ENCODE measurements around the gene TFAP2A. TPM values are rescaled to one million over a fixed set of nuclear protein-coding genes. Genes with fewer than 3 reads are reported as not detected.
A peak's percentile ranks its signal among the peaks of the same experiment; 100 is the strongest.

TFAP2A gene
- total RNA-seq, 1 donor from 2014 or later, result 11.2 TPM

GRCh38 chr6:10382728-10383330 lies 32.0 kb downstream of the TFAP2A start:
- no peak for DNase-seq (ENCODE audit: low read depth)

- no peak for DNase-seq (ENCODE audit: low read depth)
Measured at GRCh38 chr6:10382322-10382721, 32.6 kb downstream of the TFAP2A start.

- DNase-seq (ENCODE audit: low read depth), result no peak
Measured at GRCh38 chr6:10381830-10382208, 33.1 kb downstream of the TFAP2A start.

GRCh38 chr6:10381133-10381829 lies 33.6 kb downstream of the TFAP2A start:
- DNase-seq (ENCODE audit: low read depth), result no peak

- no peak for DNase-seq (ENCODE audit: low read depth)
Measured at GRCh38 chr6:10375391-10375969, 39.4 kb downstream of the TFAP2A start.

- DNase-seq (ENCODE audit: low read depth), result peak; percentile 42
Measured at GRCh38 chr6:10373642-10374359, 41.1 kb downstream of the TFAP2A start.

GRCh38 chr6:10369896-10370295 lies 45.0 kb downstream of the TFAP2A start:
- DNase-seq (ENCODE audit: low read depth), result no peak

GRCh38 chr6:10368861-10369260 lies 46.0 kb downstream of the TFAP2A start:
- DNase-seq (ENCODE audit: low read depth), result no peak

- DNase-seq (ENCODE audit: low read depth), result no peak
Measured at GRCh38 chr6:10363911-10364310, 51.0 kb downstream of the TFAP2A start.

GRCh38 chr6:10362300-10362699 lies 52.6 kb downstream of the TFAP2A start:
- no peak for DNase-seq (ENCODE audit: low read depth)

- no peak for DNase-seq (ENCODE audit: low read depth)
Measured at GRCh38 chr6:10361428-10361827, 53.4 kb downstream of the TFAP2A start.

- no peak for DNase-seq (ENCODE audit: low read depth)
Measured at GRCh38 chr6:10359581-10359980, 55.3 kb downstream of the TFAP2A start.

- peak; percentile 59 for DNase-seq (ENCODE audit: low read depth)
Measured at GRCh38 chr6:10355115-10355702, 59.7 kb downstream of the TFAP2A start.

- no peak for DNase-seq (ENCODE audit: low read depth)
Measured at GRCh38 chr6:10351791-10352190, 63.1 kb downstream of the TFAP2A start.

GRCh38 chr6:10350720-10351119 lies 64.2 kb downstream of the TFAP2A start:
- DNase-seq (ENCODE audit: low read depth), result no peak

- DNase-seq (ENCODE audit: low read depth), result peak; percentile 33
Measured at GRCh38 chr6:10347561-10348327, 67.1 kb downstream of the TFAP2A start.

Other genes starting within 250 kb of the TFAP2A start
- 27.8 and 59.4 TPM in 2 replicates for gene GCNT2, start 106.3 kb upstream of the TFAP2A start, total RNA-seq